ENCODE measurements around the gene TOM1L2.

The TOM1L2 gene

GRCh38 chr17:17826342-17826713 lies 145.9 kb downstream of the TOM1L2 start:
- no peak for TF ChIP-seq CTCF (conservative IDR thresholded peaks at IDR 0.05; ENCODE audit: low read depth, low read length)
- H3K4me3 ChIP-seq (ENCODE audit: low read depth, low read length): no peak overlapping the region
- no peak for DNase-seq (ENCODE audit: low read depth)

GRCh38 chr17:17824783-17825614 lies 147.2 kb downstream of the TOM1L2 start:
- TF ChIP-seq CTCF (conservative IDR thresholded peaks at IDR 0.05; ENCODE audit: low read depth, low read length): no peak

GRCh38 chr17:17824119-17824782 lies 147.9 kb downstream of the TOM1L2 start:
- TF ChIP-seq CTCF (conservative IDR thresholded peaks at IDR 0.05; ENCODE audit: low read depth, low read length): no peak
- peak overlapping the region; percentile 23 for H3K4me3 ChIP-seq (ENCODE audit: low read depth, low read length)
- no peak for DNase-seq (ENCODE audit: low read depth)

More at GRCh38 chr17:17824783-17825614, 147.2 kb downstream of the TOM1L2 start:
- DNase-seq (ENCODE audit: low read depth): no peak
- H3K4me3 ChIP-seq (ENCODE audit: low read depth, low read length): no peak overlapping the region

- peak; percentile 76 for DNase-seq (ENCODE audit: low read depth)
- TF ChIP-seq CTCF (conservative IDR thresholded peaks at IDR 0.05; ENCODE audit: low read depth, low read length): no peak
- peak overlapping the region; percentile 55 for H3K4me3 ChIP-seq (ENCODE audit: low read depth, low read length)
These were observed 148.6 kb downstream of the TOM1L2 start for GRCh38 chr17:17823433-17824118.

- peak overlapping the region; percentile 55 for H3K4me3 ChIP-seq (ENCODE audit: low read depth, low read length)
- no peak for DNase-seq (ENCODE audit: low read depth)
- no peak for TF ChIP-seq CTCF (conservative IDR thresholded peaks at IDR 0.05; ENCODE audit: low read depth, low read length)
These were observed 149.6 kb downstream of the TOM1L2 start for GRCh38 chr17:17822616-17823015.

- H3K4me3 ChIP-seq (ENCODE audit: low read depth, low read length): peak overlapping the region; percentile 0
- DNase-seq (ENCODE audit: low read depth): peak; percentile 92
- TF ChIP-seq CTCF (conservative IDR thresholded peaks at IDR 0.05; ENCODE audit: low read depth, low read length): no peak
These were observed 150.0 kb downstream of the TOM1L2 start for GRCh38 chr17:17822189-17822588.

Measured in choroid plexus epithelial cell (primary cell).